Measurements from ENCODE around the gene SLC22A12.

The SLC22A12 gene

DNA sequence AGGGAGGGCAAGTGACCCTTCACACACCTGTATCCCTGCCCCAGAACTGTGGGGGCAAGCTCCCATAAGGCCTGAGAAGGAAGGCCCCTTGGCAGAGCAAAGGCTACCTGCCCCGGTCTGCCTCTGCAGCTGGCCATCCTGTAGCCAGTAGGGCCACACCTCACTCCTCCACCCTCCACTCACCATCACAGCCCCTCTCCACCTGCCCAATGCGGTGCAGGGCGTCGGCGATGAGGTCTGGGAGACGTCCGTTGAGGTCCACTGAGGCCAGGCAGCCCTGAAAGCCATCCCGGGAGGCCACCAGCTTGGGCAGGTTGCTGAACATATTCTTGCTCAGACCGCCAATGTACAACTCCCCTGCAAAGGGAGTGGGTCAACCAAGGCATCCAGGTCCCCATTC, 57.5 kb downstream of the SLC22A12 start:
- ChIA-PET CTCF (interaction anchor here (0.9 to 9.7 kb wide), 18 partner anchors 9 to 325 kb away, joined by 3 to 146 read pairs (median 6); no protein-coding TSS in a partner anchor), POLR2A (interaction anchor here (0.6 kb wide), 1 partner anchor 12 kb away, joined by 3 read pairs; no protein-coding TSS in a partner anchor)
- Histone ChIP-seq H3K27me3 (replicated peaks in 2 of 5; ENCODE audit: control insufficient read depth in 4 of 5, insufficient read depth in 5 of 5, low read length in 4 of 5) (peaks cover 0 to 9% (median 4%) of the 10 kb centered on the region in 5 experiments), H3K4me1 (ENCODE audit: control extremely low read depth in 1 of 4, control insufficient read depth in 4 of 4, insufficient read depth in 4 of 4, low read length in 3 of 4) (peaks cover 0 to 27% (median 23%) of the 10 kb centered on the region in 4 experiments), H3K27ac (ENCODE audit: insufficient read depth in 1 of 2, low read depth in 1 of 2, low read length in 2 of 2, poor library complexity in 1 of 2, severe bottlenecking in 2 of 2) (no peak overlapping the region), H3K4me3 (ENCODE audit: control insufficient read depth in 1 of 7, extremely low read depth in 1 of 7, insufficient read depth in 4 of 7, low read depth in 2 of 7, low read length in 6 of 7) (no peak overlapping the region), H3K36me3 (ENCODE audit: control insufficient read depth in 4 of 4, insufficient read depth in 4 of 4, low read length in 3 of 4) (no peaks in the 10 kb centered on the region), H3K9me3 (ENCODE audit: control extremely low read depth in 1 of 5, control insufficient read depth in 4 of 5, insufficient read depth in 2 of 5, low read depth in 1 of 5, low read length in 4 of 5) (no peaks in the 10 kb centered on the region)
- 97% methylated on average over 9 of the region's 9 CpGs for WGBS (ENCODE audit: insufficient coverage)
- no peak for DNase-seq

DNA sequence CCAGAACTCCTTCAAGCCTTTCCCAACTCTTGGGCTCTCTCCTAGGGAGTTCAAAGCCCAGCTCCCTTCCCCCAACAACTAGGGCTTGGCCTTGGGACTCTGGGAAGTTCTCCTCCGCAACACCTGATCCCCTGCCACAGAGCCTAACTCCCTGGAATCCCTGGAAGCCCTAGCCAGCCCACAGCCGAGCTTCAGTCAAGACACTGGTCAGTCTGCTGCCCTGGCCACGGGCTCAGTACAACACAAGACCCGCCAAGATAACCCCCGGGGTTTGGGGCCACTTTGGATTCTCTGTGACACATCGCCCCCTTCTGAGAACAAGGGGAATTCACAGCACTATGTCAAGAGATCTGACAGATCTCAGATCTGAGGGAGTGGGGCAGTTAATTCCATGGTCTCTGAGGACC, 58.3 kb downstream of the SLC22A12 start:
- H3K9me3 ChIP-seq (ENCODE audit: control extremely low read depth in 1 of 5, control insufficient read depth in 4 of 5, insufficient read depth in 2 of 5, low read depth in 1 of 5, low read length in 4 of 5) = no peaks in the 10 kb centered on the region
- DNase-seq = peak; percentile 35 to 57 (median 48)
- ChIA-PET CTCF (interaction anchor here (0.7 to 9.7 kb wide), 30 partner anchors 10 to 326 kb away, joined by 3 to 146 read pairs (median 5); no protein-coding TSS in a partner anchor), POLR2A (interaction anchor here (0.6 to 0.7 kb wide), 2 partner anchors 12 to 154 kb away, joined by 3 read pairs; no protein-coding TSS in a partner anchor)
- WGBS (ENCODE audit: insufficient coverage) = 23% methylated on average over 6 of the region's 6 CpGs
- no peak overlapping the region for H3K27ac ChIP-seq (ENCODE audit: insufficient read depth in 1 of 2, low read depth in 1 of 2, low read length in 2 of 2, poor library complexity in 1 of 2, severe bottlenecking in 2 of 2)
- no peaks in the 10 kb centered on the region for H3K36me3 ChIP-seq (ENCODE audit: control insufficient read depth in 4 of 4, insufficient read depth in 4 of 4, low read length in 3 of 4)
- H3K27me3 ChIP-seq (replicated peaks in 2 of 5; ENCODE audit: control insufficient read depth in 4 of 5, insufficient read depth in 5 of 5, low read length in 4 of 5) = peaks cover 0 to 3% (median 0%) of the 10 kb centered on the region in 5 experiments
- H3K4me3 ChIP-seq (ENCODE audit: control insufficient read depth in 1 of 7, extremely low read depth in 1 of 7, insufficient read depth in 4 of 7, low read depth in 2 of 7, low read length in 6 of 7) = no peak overlapping the region
- peaks cover 0 to 28% (median 22%) of the 10 kb centered on the region in 4 experiments for H3K4me1 ChIP-seq (ENCODE audit: control extremely low read depth in 1 of 4, control insufficient read depth in 4 of 4, insufficient read depth in 4 of 4, low read length in 3 of 4)

- no peaks in the 10 kb centered on the region for H3K27me3 ChIP-seq (replicated peaks in 2 of 5; ENCODE audit: control insufficient read depth in 4 of 5, insufficient read depth in 5 of 5, low read length in 4 of 5)
- 71% methylated on average over 17 of the region's 18 CpGs for WGBS (ENCODE audit: insufficient coverage)
- no peak overlapping the region for H3K27ac ChIP-seq (ENCODE audit: insufficient read depth in 1 of 2, low read depth in 1 of 2, low read length in 2 of 2, poor library complexity in 1 of 2, severe bottlenecking in 2 of 2)
- peak; percentile 42 to 60 (median 54) for DNase-seq
- POLR2A ChIA-PET = interaction anchor here (0.6 to 1.1 kb wide), 4 partner anchors 26 to 93 kb away, joined by 3 to 6 read pairs (median 4); partner anchors contain the start of gene RASGRP2
- CTCF ChIA-PET = interaction anchor here (0.6 to 9.7 kb wide), 41 partner anchors 8 to 296 kb away, joined by 3 to 146 read pairs (median 4); no protein-coding TSS in a partner anchor
- H3K36me3 ChIP-seq (ENCODE audit: control insufficient read depth in 4 of 4, insufficient read depth in 4 of 4, low read length in 3 of 4) = no peaks in the 10 kb centered on the region
- H3K9me3 ChIP-seq (ENCODE audit: control extremely low read depth in 1 of 5, control insufficient read depth in 4 of 5, insufficient read depth in 2 of 5, low read depth in 1 of 5, low read length in 4 of 5) = no peaks in the 10 kb centered on the region
- no peak overlapping the region for H3K4me3 ChIP-seq (ENCODE audit: control insufficient read depth in 1 of 7, extremely low read depth in 1 of 7, insufficient read depth in 4 of 7, low read depth in 2 of 7, low read length in 6 of 7)
- H3K4me1 ChIP-seq (ENCODE audit: control extremely low read depth in 1 of 4, control insufficient read depth in 4 of 4, insufficient read depth in 4 of 4, low read length in 3 of 4) = peaks cover 0 to 37% (median 30%) of the 10 kb centered on the region in 4 experiments
Measured at GRCh38 chr11:64650923-64651523, 60.0 kb downstream of the SLC22A12 start.

Data from common myeloid progenitor, CD34-positive (primary cell).